ENCODE data around the gene CHD3. TPM values are rescaled to one million over a fixed set of nuclear protein-coding genes. Genes with fewer than 3 reads are reported as not detected.
A peak's percentile ranks its signal among the peaks of the same experiment; 100 is the strongest.

Gene CHD3
- 110 TPM for total RNA-seq

DNA sequence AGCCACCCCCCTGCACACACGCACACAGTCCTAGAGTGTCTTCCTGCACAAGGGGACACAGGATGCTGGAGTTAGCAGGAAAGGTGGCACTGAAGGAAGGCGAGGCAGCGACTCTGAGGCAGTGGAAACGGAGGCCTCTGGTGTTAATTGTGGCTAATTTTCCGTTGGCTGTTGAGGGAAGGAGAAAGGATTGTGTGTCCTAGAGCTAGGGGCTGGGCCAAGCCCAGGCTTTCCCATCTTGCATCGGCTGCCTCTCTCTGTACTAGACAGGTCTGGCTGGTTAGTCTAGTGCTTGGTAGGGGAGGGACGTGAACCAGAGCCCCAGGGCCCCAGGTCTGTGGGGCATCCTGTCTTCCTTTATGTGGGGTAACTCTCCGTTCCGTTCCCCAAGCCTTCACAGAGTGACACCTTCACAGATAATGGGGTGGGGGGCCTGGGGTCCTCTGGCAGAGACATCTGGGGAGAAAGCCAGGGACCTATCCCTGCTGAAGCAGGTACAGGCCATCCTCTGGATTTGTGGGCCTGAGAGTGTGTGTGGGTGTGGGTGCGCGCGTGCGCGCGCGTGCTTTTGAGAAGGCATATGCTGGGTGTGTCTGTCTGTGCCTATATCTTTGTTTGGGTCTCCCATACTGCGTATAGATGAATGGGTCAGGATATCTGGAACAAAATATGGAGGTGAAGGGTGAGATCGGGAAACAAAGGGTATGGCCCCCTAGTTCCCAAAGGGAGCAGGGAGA is at the start of gene CHD3:
TSS of gene CHD3 (plus strand) at position 606 of the 737 bp plus-strand sequence. CDS start 212 bp downstream, outside the sequence.
- peak in 1 of 3 donors; percentile 11 for DNase-seq (ENCODE audit: low read depth in 2 of 3, low spot score in 2 of 3)

DNA sequence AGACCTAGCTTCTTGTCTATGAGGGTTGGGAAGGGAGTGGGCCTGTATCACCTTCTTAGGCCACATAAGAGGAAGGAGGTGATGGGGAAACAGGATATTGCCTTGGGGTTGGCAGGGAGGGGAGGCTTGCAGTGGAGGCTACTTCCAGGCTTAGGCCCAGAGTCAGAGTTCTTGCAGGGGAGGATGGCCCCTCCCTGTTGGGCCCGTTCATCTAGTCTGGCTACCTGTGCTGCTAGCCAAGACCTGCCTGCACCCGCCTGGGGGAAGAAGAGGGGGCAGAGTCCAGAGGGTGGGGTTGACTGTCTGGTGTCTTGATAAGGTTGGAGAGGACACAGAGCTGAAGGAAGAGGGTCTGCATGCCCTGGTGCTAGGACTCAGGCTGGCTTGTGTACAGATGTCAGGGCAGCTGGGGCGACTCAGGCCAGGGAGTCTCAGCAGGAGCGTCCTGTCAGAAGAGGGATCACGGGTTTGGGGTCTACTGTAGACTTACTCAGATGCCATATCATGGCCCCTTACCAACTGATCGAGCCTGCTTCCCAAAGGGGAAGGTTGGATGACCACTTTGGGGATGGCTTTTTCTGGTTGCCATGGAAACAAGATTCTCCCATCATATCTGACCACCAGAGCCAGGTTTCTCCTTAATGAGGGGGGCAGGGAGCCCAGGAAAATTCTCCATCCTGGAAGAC is 49.3 kb upstream of the CHD3 start:
- peak in 1 of 3 donors; percentile 12 for DNase-seq (ENCODE audit: low read depth in 2 of 3, low spot score in 2 of 3)

DNA sequence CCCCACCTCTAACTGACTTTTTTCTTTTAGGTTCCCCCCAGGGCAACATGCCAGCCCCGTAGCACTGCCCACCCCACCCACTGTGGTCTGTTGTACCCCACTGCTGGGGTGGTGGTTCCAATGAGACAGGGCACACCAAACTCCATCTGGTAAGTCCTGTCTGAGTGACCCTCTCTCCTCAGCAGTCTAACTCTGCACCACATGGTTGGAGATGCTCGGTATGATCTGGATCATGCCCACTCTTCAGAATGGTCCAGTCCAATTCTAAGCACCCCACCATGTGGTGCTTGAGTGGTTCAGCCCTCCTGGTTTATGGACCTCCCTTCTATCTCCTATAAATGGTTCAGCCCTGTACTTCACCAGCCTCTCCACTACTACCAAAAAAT is 48.7 kb upstream of the CHD3 start:
- DNase-seq (ENCODE audit: low read depth in 2 of 3, low spot score in 2 of 3), result peak in 2 of 3 donors; percentile 40 to 52

DNA sequence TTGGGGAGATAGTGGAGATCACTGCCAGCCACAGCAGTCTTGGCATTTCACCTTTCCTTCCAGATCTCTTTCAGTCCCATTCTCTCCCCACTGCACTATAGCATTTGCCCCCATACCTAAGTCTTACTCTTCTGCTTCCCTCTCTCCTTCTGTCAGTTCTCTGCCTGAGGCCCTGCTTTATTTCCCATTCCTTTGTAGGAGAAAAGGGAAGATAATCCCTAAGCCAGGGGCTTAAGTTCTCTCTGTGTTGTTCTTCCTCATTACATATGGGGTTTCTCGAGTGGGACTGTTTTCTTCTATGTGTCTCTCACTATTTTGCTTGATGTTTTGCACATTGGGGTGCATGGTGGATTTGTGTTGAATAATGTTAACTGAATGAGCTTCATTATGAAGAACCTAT is 48.1 kb upstream of the CHD3 start:
- DNase-seq (ENCODE audit: low read depth in 2 of 3, low spot score in 2 of 3), result no peak

DNA sequence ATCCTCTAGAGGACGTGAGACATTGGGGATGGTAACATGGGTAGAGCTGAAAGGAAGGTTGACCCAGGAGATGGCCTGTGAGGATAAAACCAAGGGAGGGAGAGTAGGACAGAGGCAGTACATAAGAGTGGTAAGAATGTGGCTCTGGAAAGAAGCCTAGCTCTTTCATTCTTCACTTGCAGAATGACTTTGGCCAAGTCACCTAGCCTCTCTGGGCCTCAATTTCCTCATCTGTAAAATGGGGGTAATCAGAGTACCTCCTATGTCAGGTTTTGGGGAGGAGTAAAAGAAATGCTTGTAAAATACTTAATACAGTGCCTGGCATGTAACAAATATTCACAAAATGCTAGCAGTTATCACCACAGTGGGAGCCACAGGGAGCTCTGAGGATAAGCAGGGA is 47.7 kb upstream of the CHD3 start:
- no peak for DNase-seq (ENCODE audit: low read depth in 2 of 3, low spot score in 2 of 3)

DNA sequence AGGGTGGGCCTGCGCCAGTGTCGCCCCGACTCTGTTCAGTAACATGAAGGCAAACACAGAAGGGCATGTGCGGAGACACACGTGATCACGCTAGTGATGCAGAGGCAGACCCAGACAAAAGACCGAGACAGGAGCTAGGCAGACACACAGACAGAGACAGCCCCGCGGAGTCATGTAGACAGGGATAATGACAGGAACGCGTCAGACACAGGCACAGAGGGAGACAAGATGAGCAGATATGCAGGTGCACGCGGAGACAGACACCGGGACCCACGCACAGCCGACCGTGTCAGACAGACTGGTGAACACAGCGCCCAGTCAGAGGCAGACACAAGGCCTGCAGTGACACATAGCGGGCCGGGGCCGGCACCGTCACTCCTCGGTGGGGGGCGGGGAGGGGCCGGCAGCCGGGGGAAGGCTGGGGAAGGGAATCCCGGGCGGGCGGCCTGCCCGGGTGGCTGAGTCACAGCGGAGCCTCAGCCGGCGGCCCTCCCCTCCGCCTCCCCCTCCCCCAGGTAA is 47.1 kb upstream of the CHD3 start:
- peak in 2 of 3 donors; percentile 86 to 88 for DNase-seq (ENCODE audit: low read depth in 2 of 3, low spot score in 2 of 3)

DNA sequence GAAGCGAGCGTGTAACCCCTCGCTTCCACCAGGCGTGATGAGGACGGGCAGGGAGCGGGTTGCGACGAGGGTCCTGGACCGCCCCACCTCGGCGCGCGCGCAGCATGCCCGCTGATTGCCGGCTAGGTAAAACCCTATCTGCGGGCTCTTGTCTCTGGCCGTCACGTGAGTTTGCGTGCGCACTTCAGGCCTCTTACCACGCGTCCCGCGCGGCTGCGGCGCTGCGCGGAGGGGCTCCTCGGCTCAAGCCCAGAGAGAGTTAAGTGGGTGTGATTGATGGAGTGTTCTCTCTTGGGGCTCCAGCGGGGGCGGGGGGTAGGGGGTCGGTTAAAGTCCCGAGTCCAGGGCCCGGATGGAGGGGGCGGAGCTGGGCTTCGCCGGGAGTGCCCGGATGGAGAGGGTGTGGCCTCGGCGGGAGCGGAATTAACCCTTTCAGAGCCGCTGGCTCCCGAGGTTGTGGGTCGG is 46.6 kb upstream of the CHD3 start:
- DNase-seq (ENCODE audit: low read depth in 2 of 3, low spot score in 2 of 3), result peak in 2 of 3 donors; percentile 89 to 92

DNA sequence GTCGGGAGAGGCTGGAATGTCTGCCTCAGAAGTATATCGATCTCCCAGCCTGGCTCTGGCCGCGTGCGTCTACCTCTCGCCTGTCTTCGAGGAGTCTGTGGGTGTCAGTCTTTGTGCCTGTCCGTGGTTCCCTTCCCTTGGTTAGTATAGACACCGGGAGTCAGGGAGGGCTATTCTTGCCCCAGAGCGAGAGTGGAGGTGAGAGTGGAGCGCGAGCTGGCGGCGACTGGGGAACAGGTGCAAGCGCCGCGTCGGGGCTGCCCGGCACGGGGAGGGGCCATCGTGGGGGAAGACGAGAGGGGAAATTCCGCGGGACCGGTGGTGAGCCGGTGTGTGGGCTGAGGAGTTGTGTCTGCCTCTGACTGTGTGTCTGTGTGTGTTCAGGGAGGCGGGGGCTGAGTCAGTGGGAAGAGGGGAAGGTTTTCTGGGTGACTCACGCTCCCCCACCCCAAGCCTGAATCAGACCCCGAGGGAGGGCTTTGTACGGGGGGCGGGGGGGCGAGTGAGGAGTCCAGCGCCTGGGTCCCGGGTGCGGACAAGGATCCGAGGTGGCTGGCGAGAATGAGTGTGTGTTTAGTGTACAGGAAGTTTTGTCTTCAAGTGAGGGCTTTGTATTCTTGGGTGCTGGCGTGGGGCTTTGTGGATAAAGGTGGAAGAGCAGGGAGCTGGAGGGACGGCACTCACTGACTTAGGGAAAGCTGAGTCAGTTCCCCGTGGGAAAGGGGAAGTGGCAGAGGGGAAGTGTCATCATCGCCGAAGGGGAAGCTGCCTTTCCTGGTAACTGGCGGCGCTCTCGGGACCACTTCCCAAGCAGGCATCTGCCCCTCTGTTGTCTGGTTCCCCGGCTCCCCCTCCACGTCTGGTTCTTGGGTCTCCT is 46.0 kb upstream of the CHD3 start:
- DNase-seq (ENCODE audit: low read depth in 2 of 3, low spot score in 2 of 3), result peak; percentile 90 to 96 (median 93)

DNA sequence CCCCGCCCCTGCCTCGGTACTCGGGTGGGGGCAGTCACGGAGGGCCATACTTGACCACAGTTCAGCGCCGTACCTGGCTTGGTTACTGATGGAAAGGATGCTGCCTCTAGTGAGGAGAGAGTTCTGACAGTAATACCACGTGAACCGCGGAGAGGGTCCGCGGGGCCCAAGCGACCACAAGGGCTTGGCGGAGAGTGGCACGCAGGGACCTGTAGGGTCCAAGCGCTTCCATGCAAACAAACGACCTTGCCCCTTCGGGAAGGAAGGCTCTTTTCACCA is 45.4 kb upstream of the CHD3 start:
- DNase-seq (ENCODE audit: low read depth in 2 of 3, low spot score in 2 of 3), result peak in 1 of 3 donors; percentile 46

DNA sequence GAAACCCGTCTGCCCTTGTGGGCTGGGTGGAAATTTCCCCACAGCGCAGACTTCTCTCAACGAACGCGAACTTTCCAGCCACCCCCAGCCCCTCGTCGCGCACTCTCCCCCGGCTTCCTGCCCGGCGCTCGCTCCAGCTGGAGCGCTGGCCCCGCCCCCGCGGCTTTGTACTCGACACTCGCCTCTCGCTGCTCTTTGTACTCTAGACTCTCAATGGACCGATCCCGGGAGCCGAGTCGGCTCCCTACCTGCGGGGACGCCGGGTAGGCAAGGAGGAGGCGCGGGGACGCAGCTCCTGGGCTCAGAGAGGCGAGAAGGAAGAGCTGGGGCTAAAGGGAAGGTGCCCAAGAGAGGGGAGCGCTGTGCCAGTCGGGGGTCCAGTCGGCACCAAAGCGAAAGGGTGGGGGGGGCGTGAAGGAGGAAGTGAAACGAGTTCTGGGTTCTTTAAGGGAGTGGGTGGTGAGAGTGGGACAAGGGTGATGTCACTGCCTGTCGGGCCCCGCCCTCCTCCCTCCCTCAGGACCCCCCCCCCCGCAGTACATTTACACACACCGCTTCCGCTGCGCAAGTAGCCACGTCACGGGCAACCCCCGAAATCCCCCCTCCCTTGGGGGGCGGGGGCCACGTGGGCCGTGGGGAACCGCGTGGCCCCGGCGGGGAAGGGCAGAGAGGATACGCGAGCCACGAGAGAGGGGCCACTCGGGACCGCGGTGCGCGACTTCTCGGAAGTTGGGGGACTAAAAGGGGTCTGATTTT is 44.9 kb upstream of the CHD3 start:
- DNase-seq (ENCODE audit: low read depth in 2 of 3, low spot score in 2 of 3), result peak; percentile 89 to 93 (median 93)

DNA sequence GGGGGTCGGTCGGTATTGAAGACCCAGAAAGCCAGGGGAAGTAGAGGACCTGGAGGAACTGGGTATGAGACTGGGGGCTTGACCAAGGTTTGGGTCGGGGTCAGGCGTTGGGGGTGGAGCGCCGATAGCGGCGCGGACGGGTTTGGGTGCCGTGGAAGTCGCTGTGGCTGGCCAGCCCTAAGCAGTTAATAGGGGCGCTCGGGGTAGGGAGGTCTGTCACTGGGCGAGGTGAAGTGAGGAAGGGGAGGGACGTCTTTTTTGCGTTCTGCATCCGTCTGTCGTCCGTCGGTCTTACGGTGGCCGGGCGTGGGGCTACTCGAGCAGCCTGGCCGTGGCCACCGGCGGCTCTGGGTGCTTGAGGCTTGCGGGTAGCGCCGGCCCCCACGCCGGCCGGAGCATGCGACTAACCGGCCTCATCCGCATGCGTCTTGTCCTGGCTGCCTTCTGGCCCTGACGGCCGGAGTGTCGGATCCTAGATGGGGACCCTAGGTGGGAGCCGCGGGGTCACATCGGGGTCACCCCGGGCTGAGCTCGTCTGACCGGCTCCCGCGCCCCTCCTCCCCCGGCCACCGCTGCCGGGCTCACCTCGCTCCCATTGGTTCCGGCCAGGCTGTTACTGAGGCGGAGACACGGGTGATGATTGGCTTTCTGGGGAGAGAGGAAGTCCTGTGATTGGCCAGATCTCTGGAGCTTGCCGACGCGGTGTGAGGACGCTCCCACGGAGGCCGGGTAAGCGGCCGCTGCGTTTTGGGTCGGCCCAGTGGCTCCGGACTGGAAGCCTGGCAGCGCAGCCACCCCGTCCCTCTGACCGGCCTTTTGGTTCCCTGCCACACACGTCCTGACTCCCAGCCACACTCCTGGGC is 44.1 kb upstream of the CHD3 start:
- DNase-seq (ENCODE audit: low read depth in 2 of 3, low spot score in 2 of 3), result peak; percentile 57 to 94 (median 87)

DNA sequence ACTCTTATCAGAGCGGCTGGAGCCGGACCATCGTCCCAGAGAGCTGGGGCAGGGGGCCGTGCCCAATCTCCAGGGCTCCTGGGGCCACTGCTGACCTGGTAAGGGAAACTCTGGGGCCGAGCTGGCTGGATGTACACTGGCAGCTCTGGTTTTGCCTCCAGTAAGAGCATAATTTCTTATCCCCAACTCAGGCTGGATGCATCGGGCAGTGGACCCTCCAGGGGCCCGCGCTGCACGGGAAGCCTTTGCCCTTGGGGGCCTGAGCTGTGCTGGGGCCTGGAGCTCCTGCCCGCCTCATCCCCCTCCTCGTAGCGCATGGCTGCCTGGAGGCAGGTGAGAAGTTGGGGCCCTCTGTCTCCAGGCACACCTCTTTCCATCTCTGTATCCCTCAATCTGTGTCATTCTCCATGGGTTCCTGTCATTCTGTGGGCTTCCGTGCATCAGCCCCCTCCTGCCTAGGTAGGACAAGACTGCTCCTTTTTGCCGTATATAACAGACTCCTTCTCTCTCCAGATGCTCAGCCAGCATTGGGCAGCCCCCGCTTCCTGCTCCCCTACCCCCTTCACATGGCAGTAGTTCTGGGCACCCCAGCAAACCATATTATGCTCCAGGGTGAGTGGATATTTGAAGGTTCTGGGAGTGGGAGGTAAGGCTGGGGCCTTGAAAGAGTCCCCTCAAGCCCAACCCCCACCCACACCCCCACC is 43.1 kb upstream of the CHD3 start:
- no peak for DNase-seq (ENCODE audit: low read depth in 2 of 3, low spot score in 2 of 3)

DNA sequence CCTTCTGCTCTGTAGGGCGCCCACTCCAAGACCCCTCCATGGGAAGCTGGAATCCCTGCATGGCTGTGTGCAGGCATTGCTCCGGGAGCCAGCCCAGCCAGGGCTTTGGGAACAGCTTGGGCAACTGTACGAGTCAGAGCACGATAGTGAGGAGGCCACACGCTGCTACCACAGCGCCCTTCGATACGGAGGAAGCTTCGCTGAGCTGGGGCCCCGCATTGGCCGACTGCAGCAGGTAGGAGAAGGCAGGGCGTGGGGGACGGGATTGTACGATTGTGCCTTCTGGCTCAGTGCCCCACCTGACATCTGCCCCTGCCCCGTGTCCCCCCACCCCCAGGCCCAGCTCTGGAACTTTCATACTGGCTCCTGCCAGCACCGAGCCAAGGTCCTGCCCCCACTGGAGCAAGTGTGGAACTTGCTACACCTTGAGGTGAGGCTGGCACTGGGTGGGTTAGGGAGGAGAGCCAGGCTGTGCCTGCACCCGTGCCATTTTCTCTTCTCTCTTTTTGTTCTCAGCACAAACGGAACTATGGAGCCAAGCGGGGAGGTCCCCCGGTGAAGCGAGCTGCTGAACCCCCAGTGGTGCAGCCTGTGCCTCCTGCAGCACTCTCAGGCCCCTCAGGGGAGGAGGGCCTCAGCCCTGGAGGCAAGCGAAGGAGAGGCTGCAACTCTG is 42.4 kb upstream of the CHD3 start:
- DNase-seq (ENCODE audit: low read depth in 2 of 3, low spot score in 2 of 3), result no peak

DNA sequence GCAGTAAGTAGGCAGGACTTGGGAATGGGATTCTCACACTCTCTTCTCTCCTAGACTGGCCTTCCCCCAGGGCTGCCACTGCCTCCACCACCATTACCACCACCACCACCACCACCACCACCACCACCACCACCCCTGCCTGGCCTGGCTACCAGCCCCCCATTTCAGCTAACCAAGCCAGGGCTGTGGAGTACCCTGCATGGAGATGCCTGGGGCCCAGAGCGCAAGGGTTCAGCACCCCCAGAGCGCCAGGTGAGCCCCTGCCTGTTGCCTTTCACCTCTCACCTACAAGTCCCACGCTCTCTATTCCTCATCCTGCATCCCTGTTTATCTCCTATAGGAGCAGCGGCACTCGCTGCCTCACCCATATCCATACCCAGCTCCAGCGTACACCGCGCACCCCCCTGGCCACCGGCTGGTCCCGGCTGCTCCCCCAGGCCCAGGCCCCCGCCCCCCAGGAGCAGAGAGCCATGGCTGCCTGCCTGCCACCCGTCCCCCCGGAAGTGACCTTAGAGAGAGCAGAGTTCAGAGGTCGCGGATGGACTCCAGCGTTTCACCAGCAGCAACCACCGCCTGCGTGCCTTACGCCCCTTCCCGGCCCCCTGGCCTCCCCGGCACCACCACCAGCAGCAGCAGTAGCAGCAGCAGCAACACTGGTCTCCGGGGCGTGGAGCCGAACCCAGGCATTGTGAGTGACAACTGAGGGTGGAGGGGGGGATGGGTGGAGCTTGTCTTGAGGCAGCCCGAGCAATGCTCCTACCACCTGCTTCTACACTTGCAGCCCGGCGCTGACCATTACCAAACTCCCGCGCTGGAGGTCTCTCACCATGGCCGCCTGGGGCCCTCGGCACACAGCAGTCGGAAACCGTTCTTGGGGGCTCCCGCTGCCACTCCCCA is 41.6 kb upstream of the CHD3 start:
- no peak for DNase-seq (ENCODE audit: low read depth in 2 of 3, low spot score in 2 of 3)

DNA sequence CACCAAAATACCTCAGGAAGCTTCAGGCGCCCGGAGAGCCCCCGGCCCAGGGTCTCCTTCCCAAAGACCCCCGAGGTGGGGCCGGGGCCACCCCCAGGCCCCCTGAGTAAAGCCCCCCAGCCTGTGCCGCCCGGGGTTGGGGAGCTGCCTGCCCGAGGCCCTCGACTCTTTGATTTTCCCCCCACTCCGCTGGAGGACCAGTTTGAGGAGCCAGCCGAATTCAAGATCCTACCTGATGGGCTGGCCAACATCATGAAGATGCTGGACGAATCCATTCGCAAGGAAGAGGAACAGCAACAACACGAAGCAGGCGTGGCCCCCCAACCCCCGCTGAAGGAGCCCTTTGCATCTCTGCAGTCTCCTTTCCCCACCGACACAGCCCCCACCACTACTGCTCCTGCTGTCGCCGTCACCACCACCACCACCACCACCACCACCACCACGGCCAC is 40.4 kb upstream of the CHD3 start:
- no peak for DNase-seq (ENCODE audit: low read depth in 2 of 3, low spot score in 2 of 3)

DNA sequence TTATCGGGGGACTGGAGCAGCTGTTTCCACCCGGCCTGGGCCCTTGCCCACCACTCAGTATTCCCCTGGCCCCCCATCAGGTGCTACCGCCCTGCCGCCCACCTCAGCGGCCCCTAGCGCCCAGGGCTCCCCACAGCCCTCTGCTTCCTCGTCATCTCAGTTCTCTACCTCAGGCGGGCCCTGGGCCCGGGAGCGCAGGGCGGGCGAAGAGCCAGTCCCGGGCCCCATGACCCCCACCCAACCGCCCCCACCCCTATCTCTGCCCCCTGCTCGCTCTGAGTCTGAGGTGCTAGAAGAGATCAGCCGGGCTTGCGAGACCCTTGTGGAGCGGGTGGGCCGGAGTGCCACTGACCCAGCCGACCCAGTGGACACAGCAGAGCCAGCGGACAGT is 39.9 kb upstream of the CHD3 start:
- no peak for DNase-seq (ENCODE audit: low read depth in 2 of 3, low spot score in 2 of 3)

DNA sequence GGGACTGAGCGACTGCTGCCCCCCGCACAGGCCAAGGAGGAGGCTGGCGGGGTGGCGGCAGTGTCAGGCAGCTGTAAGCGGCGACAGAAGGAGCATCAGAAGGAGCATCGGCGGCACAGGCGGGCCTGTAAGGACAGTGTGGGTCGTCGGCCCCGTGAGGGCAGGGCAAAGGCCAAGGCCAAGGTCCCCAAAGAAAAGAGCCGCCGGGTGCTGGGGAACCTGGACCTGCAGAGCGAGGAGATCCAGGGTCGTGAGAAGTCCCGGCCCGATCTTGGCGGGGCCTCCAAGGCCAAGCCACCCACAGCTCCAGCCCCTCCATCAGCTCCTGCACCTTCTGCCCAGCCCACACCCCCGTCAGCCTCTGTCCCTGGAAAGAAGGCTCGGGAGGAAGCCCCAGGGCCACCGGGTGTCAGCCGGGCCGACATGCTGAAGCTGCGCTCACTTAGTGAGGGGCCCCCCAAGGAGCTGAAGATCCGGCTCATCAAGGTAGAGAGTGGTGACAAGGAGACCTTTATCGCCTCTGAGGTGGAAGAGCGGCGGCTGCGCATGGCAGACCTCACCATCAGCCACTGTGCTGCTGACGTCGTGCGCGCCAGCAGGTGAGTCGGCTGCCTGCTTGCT is 39.3 kb upstream of the CHD3 start:
- DNase-seq (ENCODE audit: low read depth in 2 of 3, low spot score in 2 of 3), result no peak
